ENCODE data around the gene SEBOX.

SEBOX gene, protein sequence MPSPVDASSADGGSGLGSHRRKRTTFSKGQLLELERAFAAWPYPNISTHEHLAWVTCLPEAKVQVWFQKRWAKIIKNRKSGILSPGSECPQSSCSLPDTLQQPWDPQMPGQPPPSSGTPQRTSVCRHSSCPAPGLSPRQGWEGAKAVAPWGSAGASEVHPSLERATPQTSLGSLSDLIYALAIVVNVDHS

DNA sequence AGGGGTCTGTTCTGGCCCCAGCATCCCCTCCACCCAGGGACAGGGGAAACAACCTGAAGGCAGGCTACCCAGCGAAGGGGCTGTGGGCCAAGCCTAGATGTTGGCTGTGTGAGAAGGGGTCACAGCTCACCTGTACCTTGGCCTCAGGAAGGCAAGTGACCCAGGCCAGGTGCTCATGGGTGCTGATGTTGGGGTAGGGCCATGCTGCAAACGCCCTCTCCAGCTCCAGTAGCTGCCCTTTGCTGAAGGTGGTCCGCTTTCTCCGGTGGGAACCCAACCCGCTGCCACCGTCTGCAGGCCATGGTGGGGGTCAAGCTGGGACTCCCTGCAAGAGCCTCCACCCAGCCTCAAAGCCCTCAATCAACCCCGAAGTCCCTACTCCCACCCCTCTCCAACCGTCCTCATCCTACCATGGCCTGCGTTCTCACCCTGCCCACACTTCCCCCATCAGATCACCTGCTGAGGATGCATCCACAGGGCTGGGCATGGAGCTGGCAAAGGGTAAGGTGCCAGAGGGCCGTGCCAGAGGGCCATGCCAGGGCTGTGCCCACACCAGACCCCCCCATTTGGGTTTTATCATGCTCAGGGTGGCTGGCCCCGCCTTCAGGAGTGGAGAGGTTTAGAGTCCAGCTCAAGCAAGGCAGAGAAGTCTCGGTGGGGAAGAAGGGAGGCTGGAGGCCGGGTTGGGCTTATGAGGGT is at the start of gene SEBOX:
SEBOX (minus strand) TSS at position 535 of the 699 bp plus-strand sequence; CDS start at position 487, 48 bp downstream.
- in situ Hi-C loops (cut with HindIII; ENCODE audit: low sequenced_read_pairs) = no loop called here
- H3K4me3 ChIP-seq (ENCODE audit: low read depth, low read length) = no peak within 1 kb of the TSS

DNA sequence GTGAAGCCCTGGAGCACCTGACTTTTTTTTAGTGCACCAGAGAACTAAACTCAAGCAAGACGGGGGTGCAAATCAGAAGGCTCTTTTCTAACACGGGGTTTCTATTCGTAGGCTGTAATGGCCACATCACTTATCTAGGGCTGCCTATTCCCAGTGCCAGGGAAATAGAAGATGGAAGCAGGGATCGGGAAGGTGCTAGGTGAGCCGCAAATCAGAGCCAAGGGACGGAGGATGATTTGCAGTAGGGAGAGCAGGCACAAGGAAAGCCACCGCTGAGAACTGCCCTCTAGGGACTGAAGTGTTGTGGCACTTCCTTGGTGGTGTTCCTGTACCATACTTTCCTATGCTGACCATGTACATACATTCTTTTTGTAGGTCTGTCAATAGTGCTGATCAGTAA is 48.8 kb upstream of the SEBOX start:
- TF ChIP-seq, protein P1, sequence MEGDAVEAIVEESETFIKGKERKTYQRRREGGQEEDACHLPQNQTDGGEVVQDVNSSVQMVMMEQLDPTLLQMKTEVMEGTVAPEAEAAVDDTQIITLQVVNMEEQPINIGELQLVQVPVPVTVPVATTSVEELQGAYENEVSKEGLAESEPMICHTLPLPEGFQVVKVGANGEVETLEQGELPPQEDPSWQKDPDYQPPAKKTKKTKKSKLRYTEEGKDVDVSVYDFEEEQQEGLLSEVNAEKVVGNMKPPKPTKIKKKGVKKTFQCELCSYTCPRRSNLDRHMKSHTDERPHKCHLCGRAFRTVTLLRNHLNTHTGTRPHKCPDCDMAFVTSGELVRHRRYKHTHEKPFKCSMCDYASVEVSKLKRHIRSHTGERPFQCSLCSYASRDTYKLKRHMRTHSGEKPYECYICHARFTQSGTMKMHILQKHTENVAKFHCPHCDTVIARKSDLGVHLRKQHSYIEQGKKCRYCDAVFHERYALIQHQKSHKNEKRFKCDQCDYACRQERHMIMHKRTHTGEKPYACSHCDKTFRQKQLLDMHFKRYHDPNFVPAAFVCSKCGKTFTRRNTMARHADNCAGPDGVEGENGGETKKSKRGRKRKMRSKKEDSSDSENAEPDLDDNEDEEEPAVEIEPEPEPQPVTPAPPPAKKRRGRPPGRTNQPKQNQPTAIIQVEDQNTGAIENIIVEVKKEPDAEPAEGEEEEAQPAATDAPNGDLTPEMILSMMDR (IDR thresholded peaks at IDR 0.05; ENCODE audit: low read depth, low read length, missing control alignments) = no peak
- in situ Hi-C loops (cut with HindIII; ENCODE audit: low sequenced_read_pairs) = no loop called here

More for the DNA sequence above, at the start of gene SEBOX:
- no peak for DNase-seq (ENCODE audit: low read depth)
- TF ChIP-seq, protein P1 (IDR thresholded peaks at IDR 0.05; ENCODE audit: low read depth, low read length, missing control alignments) = no peak

DNA sequence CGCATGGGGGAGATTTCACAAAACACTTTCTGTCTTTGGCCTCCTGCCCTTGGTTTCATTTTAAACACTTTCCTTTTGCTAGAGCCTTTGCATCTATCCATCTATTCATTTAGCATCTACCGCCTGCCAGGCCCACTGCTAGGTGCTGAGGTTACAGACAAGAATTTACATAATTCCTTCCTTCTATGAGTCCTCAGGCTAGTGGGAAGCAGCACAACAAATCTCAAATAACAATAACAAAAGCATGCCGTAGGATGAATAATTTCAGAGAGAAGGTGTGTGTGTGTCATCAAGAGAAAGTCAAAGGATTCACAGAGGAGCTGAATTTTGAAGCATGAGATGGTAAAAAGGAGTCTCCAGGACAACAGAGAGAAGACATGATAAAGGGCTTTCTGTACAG is 47.1 kb upstream of the SEBOX start:
- TF ChIP-seq, protein P1 (IDR thresholded peaks at IDR 0.05; ENCODE audit: low read depth, low read length, missing control alignments) = no peak
- in situ Hi-C loops (cut with HindIII; ENCODE audit: low sequenced_read_pairs) = no loop called here
- DNase-seq (ENCODE audit: low read depth) = no peak
- no peak overlapping the region for H3K4me3 ChIP-seq (ENCODE audit: low read depth, low read length)

More for the DNA sequence above, 48.8 kb upstream of the SEBOX start:
- DNase-seq (ENCODE audit: low read depth) = no peak
- H3K4me3 ChIP-seq (ENCODE audit: low read depth, low read length) = no peak overlapping the region

DNA sequence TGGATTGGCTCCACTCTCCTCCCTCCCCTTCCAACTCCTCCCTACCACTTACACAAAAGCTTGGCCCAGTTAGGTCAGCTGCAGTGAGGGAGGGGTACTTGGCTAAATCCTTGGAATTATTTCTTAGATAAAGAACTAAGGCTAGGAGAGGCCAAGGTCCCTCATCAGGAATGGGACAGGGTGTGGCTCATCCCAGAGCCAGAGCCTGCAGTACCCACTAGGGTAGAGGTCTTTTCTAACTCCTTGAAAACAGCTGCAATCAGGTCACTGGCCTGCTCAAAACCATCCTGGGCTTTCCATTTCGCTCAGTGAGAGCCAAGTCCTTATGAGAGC is 42.9 kb upstream of the SEBOX start:
- no peak for DNase-seq (ENCODE audit: low read depth)
- no peak overlapping the region for H3K4me3 ChIP-seq (ENCODE audit: low read depth, low read length)
- TF ChIP-seq, protein P1 (IDR thresholded peaks at IDR 0.05; ENCODE audit: low read depth, low read length, missing control alignments) = no peak
- in situ Hi-C loops (cut with HindIII; ENCODE audit: low sequenced_read_pairs) = no loop called here

DNA sequence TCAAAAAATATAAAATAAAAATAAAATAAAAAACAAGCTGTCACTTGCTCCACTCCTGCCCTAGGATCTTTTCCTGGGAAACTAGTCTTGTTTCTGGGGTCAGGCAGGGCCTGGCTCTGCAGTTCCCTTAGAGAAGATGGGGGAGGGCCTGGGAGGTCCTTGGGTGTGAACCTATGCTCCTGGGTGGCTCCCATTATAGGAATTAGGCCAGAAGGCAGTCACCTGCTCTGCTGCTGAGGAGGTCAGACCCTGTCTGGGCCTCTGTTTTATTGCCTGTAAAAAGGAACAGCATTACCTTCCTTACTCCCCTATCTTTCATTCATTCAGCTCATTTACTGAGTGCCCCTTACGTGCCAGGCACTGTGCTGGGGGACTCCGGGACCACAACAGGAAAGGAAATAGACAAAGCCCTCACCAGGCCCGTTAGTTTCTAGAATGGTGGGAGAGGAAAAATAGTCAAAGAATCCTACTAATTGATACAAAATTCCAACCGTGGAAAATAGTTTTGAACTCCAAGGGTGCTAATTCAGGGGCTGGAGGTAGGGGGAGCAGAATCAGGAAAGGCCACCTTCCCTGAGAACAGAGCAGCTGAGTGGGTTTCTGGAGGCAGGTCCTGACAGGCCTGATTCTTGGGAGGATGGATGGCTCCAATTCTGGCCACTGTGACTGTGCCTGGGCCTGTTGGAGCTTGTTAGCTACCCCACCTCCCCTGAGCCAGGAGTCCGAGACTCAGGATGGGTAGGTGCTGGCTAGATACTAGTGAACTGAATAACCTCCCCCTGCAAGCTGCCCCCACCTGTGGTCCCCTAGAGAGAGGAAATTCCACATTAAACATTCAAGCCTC is 42.4 kb upstream of the SEBOX start:
- in situ Hi-C loops (cut with HindIII; ENCODE audit: low sequenced_read_pairs) = no loop called here
- TF ChIP-seq, protein P1 (IDR thresholded peaks at IDR 0.05; ENCODE audit: low read depth, low read length, missing control alignments) = no peak
- no peak for DNase-seq (ENCODE audit: low read depth)

DNA sequence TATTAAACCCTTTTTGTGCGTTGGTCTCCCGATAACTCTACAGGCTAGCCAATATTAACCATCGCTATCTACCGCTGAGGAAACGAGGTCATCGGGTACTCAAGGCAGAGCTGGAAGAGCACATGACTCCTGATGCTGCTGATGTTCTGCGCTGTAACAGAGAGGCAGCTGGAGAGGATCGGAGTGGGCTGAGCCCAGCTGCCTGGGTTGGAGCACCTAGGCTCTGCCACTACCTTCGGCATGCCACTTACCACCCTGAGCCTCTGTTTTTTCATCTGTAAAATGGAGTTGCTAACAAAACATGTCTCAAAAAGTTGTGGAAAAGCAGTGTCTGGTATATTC is 41.4 kb upstream of the SEBOX start:
- in situ Hi-C loops (cut with HindIII; ENCODE audit: low sequenced_read_pairs) = no loop called here
- no peak for DNase-seq (ENCODE audit: low read depth)
- TF ChIP-seq, protein P1 (IDR thresholded peaks at IDR 0.05; ENCODE audit: low read depth, low read length, missing control alignments) = no peak
- H3K4me3 ChIP-seq (ENCODE audit: low read depth, low read length) = peak overlapping the region; percentile 60

More for the DNA sequence above, 42.4 kb upstream of the SEBOX start:
- H3K4me3 ChIP-seq (ENCODE audit: low read depth, low read length) = no peak overlapping the region

Measured in astrocyte of the cerebellum (primary cell).